ENCODE results near the gene ALG1L2.
"Not testable (repeated sequence)": the region's sequence is repeated elsewhere in the genome, so short reads cannot be mapped to it uniquely, and the experiment has no call there.

DNA sequence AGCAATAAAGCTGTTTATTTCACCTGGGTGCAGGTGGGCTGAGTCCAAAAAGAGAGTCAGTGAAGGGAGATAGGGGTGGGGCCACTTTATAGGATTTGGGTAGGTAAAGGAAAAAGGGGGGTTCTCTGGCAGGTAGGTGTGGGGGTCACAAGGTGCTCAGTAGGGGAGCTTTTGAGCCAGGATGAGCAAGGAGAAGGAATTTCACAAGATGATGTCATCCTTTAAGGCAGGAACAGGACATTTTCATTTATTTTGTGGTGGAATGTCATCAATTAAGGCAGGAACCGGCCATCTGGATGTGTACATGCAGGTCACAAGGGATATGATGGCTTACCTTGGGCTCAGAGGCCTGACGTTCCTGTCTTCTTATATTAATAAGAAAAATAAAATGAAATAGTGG, 56.1 kb downstream of the ALG1L2 start:
- TF ChIP-seq, protein P1, sequence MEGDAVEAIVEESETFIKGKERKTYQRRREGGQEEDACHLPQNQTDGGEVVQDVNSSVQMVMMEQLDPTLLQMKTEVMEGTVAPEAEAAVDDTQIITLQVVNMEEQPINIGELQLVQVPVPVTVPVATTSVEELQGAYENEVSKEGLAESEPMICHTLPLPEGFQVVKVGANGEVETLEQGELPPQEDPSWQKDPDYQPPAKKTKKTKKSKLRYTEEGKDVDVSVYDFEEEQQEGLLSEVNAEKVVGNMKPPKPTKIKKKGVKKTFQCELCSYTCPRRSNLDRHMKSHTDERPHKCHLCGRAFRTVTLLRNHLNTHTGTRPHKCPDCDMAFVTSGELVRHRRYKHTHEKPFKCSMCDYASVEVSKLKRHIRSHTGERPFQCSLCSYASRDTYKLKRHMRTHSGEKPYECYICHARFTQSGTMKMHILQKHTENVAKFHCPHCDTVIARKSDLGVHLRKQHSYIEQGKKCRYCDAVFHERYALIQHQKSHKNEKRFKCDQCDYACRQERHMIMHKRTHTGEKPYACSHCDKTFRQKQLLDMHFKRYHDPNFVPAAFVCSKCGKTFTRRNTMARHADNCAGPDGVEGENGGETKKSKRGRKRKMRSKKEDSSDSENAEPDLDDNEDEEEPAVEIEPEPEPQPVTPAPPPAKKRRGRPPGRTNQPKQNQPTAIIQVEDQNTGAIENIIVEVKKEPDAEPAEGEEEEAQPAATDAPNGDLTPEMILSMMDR (IDR thresholded peaks at IDR 0.05 in 8 of 11, conservative IDR thresholded peaks at IDR 0.05 in 3 of 11) = not testable (repeated sequence)
- TF ChIP-seq POLR2A (IDR thresholded peaks at IDR 0.05) = not testable (repeated sequence)

Measured in spleen (tissue), 7 donors.